IPS-11a (cell line): ENCODE measurements around the gene POT1.

Source experiments
- H3K4me3 ChIP-seq: one replicate; pipeline ENCODE4 v1.5.1; 2013; ENCODE audit warnings: low read depth, low read length, control low read depth

The POT1 gene

GRCh38 chr7:124776153-124776552, 153.5 kb downstream of the POT1 start:
- no peak overlapping the region for H3K4me3 ChIP-seq

GRCh38 chr7:124775422-124775821, 154.2 kb downstream of the POT1 start:
- no peak overlapping the region for H3K4me3 ChIP-seq

GRCh38 chr7:124773938-124774337, 155.7 kb downstream of the POT1 start:
- no peak overlapping the region for H3K4me3 ChIP-seq

- no peak overlapping the region for H3K4me3 ChIP-seq
Observed at GRCh38 chr7:124773339-124773738, 156.3 kb downstream of the POT1 start.
